CD4-positive, alpha-beta T cell treated with Interleukin-21 for 1 hour (primary cell): Measurements from ENCODE around the gene SARDH.
"Not testable (repeated sequence)": the region's sequence is repeated elsewhere in the genome, so short reads cannot be mapped to it uniquely, and the experiment has no call there.

Source experiments
- DNase-seq: peaks from one replicate; pipeline ENCODE4 v3.0.0-alpha.2; 2020

The SARDH gene

GRCh38 chr9:133640580-133641395, 97.4 kb downstream of the SARDH start:
- no peak for DNase-seq

GRCh38 chr9:133640160-133640559, 98.0 kb downstream of the SARDH start:
- DNase-seq = no peak

- no peak for DNase-seq
Observed at GRCh38 chr9:133639613-133640012, 98.5 kb downstream of the SARDH start.

- DNase-seq = no peak
Observed at GRCh38 chr9:133638711-133639110, 99.4 kb downstream of the SARDH start.

GRCh38 chr9:133638076-133638475, 100.1 kb downstream of the SARDH start:
- no peak for DNase-seq

GRCh38 chr9:133637451-133638055, 100.6 kb downstream of the SARDH start:
- DNase-seq = no peak

- DNase-seq = no peak
Observed at GRCh38 chr9:133636902-133637301, 101.2 kb downstream of the SARDH start.

GRCh38 chr9:133635533-133636531, 102.3 kb downstream of the SARDH start, which contains the start of gene DBH:
Gene DBH (plus strand): TSS chr9:133636363. CDS start chr9:133636372, 9 bp downstream.
- DNase-seq = no peak

GRCh38 chr9:133635098-133635497, 103.1 kb downstream of the SARDH start:
- no peak for DNase-seq

GRCh38 chr9:133634081-133634691, 104.0 kb downstream of the SARDH start:
- no peak for DNase-seq

- DNase-seq = no peak
Observed at GRCh38 chr9:133633681-133634080, 104.5 kb downstream of the SARDH start.

GRCh38 chr9:133632806-133633680, 105.1 kb downstream of the SARDH start:
- DNase-seq = no peak

GRCh38 chr9:133631111-133631510, 107.0 kb downstream of the SARDH start:
- DNase-seq = no peak

GRCh38 chr9:133629221-133630110, 108.7 kb downstream of the SARDH start:
- no peak for DNase-seq

GRCh38 chr9:133628766-133629165, 109.4 kb downstream of the SARDH start:
- DNase-seq = no peak

GRCh38 chr9:133627341-133627740, 110.8 kb downstream of the SARDH start:
- DNase-seq = no peak

- DNase-seq = not testable (repeated sequence)
Observed at GRCh38 chr9:133626008-133626407, 112.1 kb downstream of the SARDH start.

- DNase-seq = no peak
Observed at GRCh38 chr9:133622555-133622954, 115.6 kb downstream of the SARDH start.

GRCh38 chr9:133621725-133622267, 116.4 kb downstream of the SARDH start:
- no peak for DNase-seq

- DNase-seq = peak; percentile 65
Observed at GRCh38 chr9:133619791-133620190, 118.4 kb downstream of the SARDH start.
